ENCODE data around the gene MN1. TPM values are rescaled to one million over a fixed set of nuclear protein-coding genes. Genes with fewer than 3 reads are reported as not detected.

MN1 gene
- total RNA-seq, 1 donor from 2014 or later: 19.0 TPM

GRCh38 chr22:27774200-27774599, 27.4 kb downstream of the MN1 start:
- peaks cover 61% of the 10 kb centered on the region for H3K4me1 Mint-ChIP-seq
- H3K36me3 Mint-ChIP-seq (ENCODE audit: low read depth): no peaks in the 10 kb centered on the region
- no peaks in the 10 kb centered on the region for H3K9me3 Mint-ChIP-seq
- TF ChIP-seq CTCF (conservative IDR thresholded peaks at IDR 0.05): no peak
- H3K4me3 Mint-ChIP-seq: peak overlapping the region; percentile 66
- no peaks in the 10 kb centered on the region for H3K27me3 Mint-ChIP-seq (ENCODE audit: low read depth)
- H3K27ac Mint-ChIP-seq (ENCODE audit: unreplicated experiment): peak overlapping the region; percentile 92
- DNase-seq (ENCODE audit: low read depth, low spot score): no peak

- Mint-ChIP-seq H3K36me3 (ENCODE audit: low read depth) (no peaks in the 10 kb centered on the region), H3K27me3 (ENCODE audit: low read depth) (no peaks in the 10 kb centered on the region), H3K4me3 (peak overlapping the region; percentile 38), H3K27ac (ENCODE audit: unreplicated experiment) (no peak overlapping the region), H3K4me1 (peaks cover 58% of the 10 kb centered on the region), H3K9me3 (no peaks in the 10 kb centered on the region)
- TF ChIP-seq CTCF (conservative IDR thresholded peaks at IDR 0.05): no peak
- DNase-seq (ENCODE audit: low read depth, low spot score): no peak
These were observed 28.5 kb downstream of the MN1 start for GRCh38 chr22:27772984-27773498.

GRCh38 chr22:27772081-27772983, 29.2 kb downstream of the MN1 start:
- DNase-seq (ENCODE audit: low read depth, low spot score): no peak
- Mint-ChIP-seq H3K27ac (ENCODE audit: unreplicated experiment) (peak overlapping the region; percentile 35), H3K36me3 (ENCODE audit: low read depth) (no peaks in the 10 kb centered on the region), H3K27me3 (ENCODE audit: low read depth) (no peaks in the 10 kb centered on the region), H3K4me3 (peak overlapping the region; percentile 38), H3K9me3 (no peaks in the 10 kb centered on the region), H3K4me1 (peaks cover 52% of the 10 kb centered on the region)
- no peak for TF ChIP-seq CTCF (conservative IDR thresholded peaks at IDR 0.05)

- Mint-ChIP-seq H3K4me3 (no peak overlapping the region), H3K36me3 (ENCODE audit: low read depth) (no peaks in the 10 kb centered on the region), H3K9me3 (no peaks in the 10 kb centered on the region), H3K4me1 (peaks cover 45% of the 10 kb centered on the region), H3K27me3 (ENCODE audit: low read depth) (no peaks in the 10 kb centered on the region), H3K27ac (ENCODE audit: unreplicated experiment) (no peak overlapping the region)
- no peak for DNase-seq (ENCODE audit: low read depth, low spot score)
- TF ChIP-seq CTCF (conservative IDR thresholded peaks at IDR 0.05): no peak
These were observed 29.9 kb downstream of the MN1 start for GRCh38 chr22:27771637-27772036.

GRCh38 chr22:27769012-27769411, 32.5 kb downstream of the MN1 start:
- Mint-ChIP-seq H3K27me3 (ENCODE audit: low read depth) (no peaks in the 10 kb centered on the region), H3K36me3 (ENCODE audit: low read depth) (no peaks in the 10 kb centered on the region), H3K4me3 (no peak overlapping the region), H3K27ac (ENCODE audit: unreplicated experiment) (no peak overlapping the region), H3K4me1 (peaks cover 28% of the 10 kb centered on the region), H3K9me3 (no peaks in the 10 kb centered on the region)
- no peak for TF ChIP-seq CTCF (conservative IDR thresholded peaks at IDR 0.05)
- DNase-seq (ENCODE audit: low read depth, low spot score): no peak
